Stimulated activated CD4-positive, alpha-beta T cell treated with anti-CD3 and anti-CD28 coated beads, Interleukin-2, amount 100 ng/mL, for 48 hours (primary cell): ENCODE results near the gene MRPL45.
A peak's percentile ranks its signal among the peaks of the same experiment; 100 is the strongest.
"Not testable (repeated sequence)": the region's sequence is repeated elsewhere in the genome, so short reads cannot be mapped to it uniquely, and the experiment has no call there.

ENCODE experiments used
- DNase-seq, 2 donors: peaks; one replicate each; pipeline ENCODE4 v3.0.0-alpha.2; 2020

Gene MRPL45

GRCh38 chr17:38296834-38297517 is at the start of gene MRPL45:
Gene MRPL45 (plus strand): TSS chr17:38297168. CDS start chr17:38297184, 16 bp downstream.
- peak; percentile 93 to 94 for DNase-seq

GRCh38 chr17:38253191-38253590 is 43.8 kb upstream of the MRPL45 start:
- DNase-seq: not testable (repeated sequence)

GRCh38 chr17:38254357-38254756 is 42.6 kb upstream of the MRPL45 start:
- not testable (repeated sequence) for DNase-seq

GRCh38 chr17:38257013-38257621 is 39.9 kb upstream of the MRPL45 start:
- DNase-seq: peak; percentile 68 to 73

- DNase-seq: not testable (repeated sequence)
Measured at GRCh38 chr17:38265974-38266506, 30.9 kb upstream of the MRPL45 start.

GRCh38 chr17:38266571-38266970 is 30.4 kb upstream of the MRPL45 start:
- DNase-seq: not testable (repeated sequence)

- not testable (repeated sequence) for DNase-seq
Measured at GRCh38 chr17:38268138-38268537, 28.8 kb upstream of the MRPL45 start.

- DNase-seq: not testable (repeated sequence)
Measured at GRCh38 chr17:38269045-38269444, 27.9 kb upstream of the MRPL45 start.

GRCh38 chr17:38269552-38269951 is 27.4 kb upstream of the MRPL45 start:
- not testable (repeated sequence) for DNase-seq

GRCh38 chr17:38285994-38286393 is 11.0 kb upstream of the MRPL45 start:
- DNase-seq: not testable (repeated sequence)

GRCh38 chr17:38286501-38287091 is 10.4 kb upstream of the MRPL45 start:
- DNase-seq: peak; percentile 11 to 29

- DNase-seq: not testable (repeated sequence)
Measured at GRCh38 chr17:38288217-38288827, 8.6 kb upstream of the MRPL45 start.

GRCh38 chr17:38289760-38290159 is 7.2 kb upstream of the MRPL45 start:
- not testable (repeated sequence) for DNase-seq

- DNase-seq: not testable (repeated sequence)
Measured at GRCh38 chr17:38295602-38296365, 1.2 kb upstream of the MRPL45 start.

GRCh38 chr17:38315497-38315896 is 18.5 kb downstream of the MRPL45 start:
- DNase-seq: no peak

- no peak for DNase-seq
Measured at GRCh38 chr17:38317081-38317480, 20.1 kb downstream of the MRPL45 start.

GRCh38 chr17:38320482-38320881 is 23.5 kb downstream of the MRPL45 start:
- DNase-seq: no peak

GRCh38 chr17:38322156-38322779 is 25.3 kb downstream of the MRPL45 start:
- DNase-seq: peak; percentile 74 to 79

- DNase-seq: no peak
Measured at GRCh38 chr17:38322897-38323296, 25.9 kb downstream of the MRPL45 start.

- DNase-seq: no peak
Measured at GRCh38 chr17:38324141-38324697, 27.3 kb downstream of the MRPL45 start.

GRCh38 chr17:38324772-38325171 is 27.8 kb downstream of the MRPL45 start:
- DNase-seq: no peak
